HEK293T (cell line): Measurements from ENCODE around the gene ACKR2.

Source experiments
- BHLHE40 ChIP-seq: fragments of 450-650 bp; IDR thresholded peaks from 2 replicates; pipeline ENCODE4 v1.6.1; 2016; ENCODE audit warnings: mild to moderate bottlenecking, moderate library complexity, borderline replicate concordance
- CTBP1 ChIP-seq: fragments of 450-650 bp; IDR thresholded peaks from 2 replicates; pipeline ENCODE4 v1.6.1; 2016; ENCODE audit warnings: borderline replicate concordance
- ELF4 ChIP-seq: fragments of 450-650 bp; IDR thresholded peaks from 2 replicates; pipeline ENCODE4 v1.6.1; 2017; ENCODE audit warnings: antibody characterized with exemption
- FOXA1 ChIP-seq: fragments of 450-650 bp; IDR thresholded peaks from 2 replicates; pipeline ENCODE4 v1.6.1; 2016; ENCODE audit warnings: mild to moderate bottlenecking
- FOXK2 ChIP-seq: fragments of 450-650 bp; IDR thresholded peaks from 2 replicates; pipeline ENCODE4 v1.6.1; 2016; ENCODE audit warnings: mild to moderate bottlenecking
- FOXM1 ChIP-seq: fragments of 450-650 bp; IDR thresholded peaks from 2 replicates; pipeline ENCODE4 v1.6.1; 2017; ENCODE audit warnings: mild to moderate bottlenecking, borderline replicate concordance
- HDGF ChIP-seq: fragments of 450-650 bp; IDR thresholded peaks from 2 replicates; pipeline ENCODE4 v1.6.1; 2017; ENCODE audit warnings: antibody characterized with exemption, borderline replicate concordance
- LEF1 ChIP-seq: fragments of 450-650 bp; IDR thresholded peaks from 2 replicates; pipeline ENCODE4 v1.6.1; 2017; ENCODE audit warnings: mild to moderate bottlenecking, borderline replicate concordance
- NFRKB ChIP-seq: fragments of 450-650 bp; IDR thresholded peaks from 2 replicates; pipeline ENCODE4 v1.6.1; 2016; ENCODE audit warnings: mild to moderate bottlenecking, moderate library complexity
- SP1 ChIP-seq: fragments of 450-650 bp; IDR thresholded peaks from 2 replicates; pipeline ENCODE4 v1.6.1; 2017
- SUZ12 ChIP-seq: fragments of 450-650 bp; IDR thresholded peaks from 2 replicates; pipeline ENCODE4 v1.6.1; 2016; ENCODE audit warnings: mild to moderate bottlenecking
- TARDBP ChIP-seq: fragments of 450-650 bp; IDR thresholded peaks from 2 replicates; pipeline ENCODE4 v1.6.1; 2016
- ZNF384 ChIP-seq: fragments of 450-650 bp; IDR thresholded peaks from 2 replicates; pipeline ENCODE4 v1.6.1; 2016
- TF ChIP-seq, protein P1 (sequence below): fragments of 450-650 bp; IDR thresholded peaks from 2 replicates; pipeline ENCODE4 v1.6.1; 2016

DNA sequence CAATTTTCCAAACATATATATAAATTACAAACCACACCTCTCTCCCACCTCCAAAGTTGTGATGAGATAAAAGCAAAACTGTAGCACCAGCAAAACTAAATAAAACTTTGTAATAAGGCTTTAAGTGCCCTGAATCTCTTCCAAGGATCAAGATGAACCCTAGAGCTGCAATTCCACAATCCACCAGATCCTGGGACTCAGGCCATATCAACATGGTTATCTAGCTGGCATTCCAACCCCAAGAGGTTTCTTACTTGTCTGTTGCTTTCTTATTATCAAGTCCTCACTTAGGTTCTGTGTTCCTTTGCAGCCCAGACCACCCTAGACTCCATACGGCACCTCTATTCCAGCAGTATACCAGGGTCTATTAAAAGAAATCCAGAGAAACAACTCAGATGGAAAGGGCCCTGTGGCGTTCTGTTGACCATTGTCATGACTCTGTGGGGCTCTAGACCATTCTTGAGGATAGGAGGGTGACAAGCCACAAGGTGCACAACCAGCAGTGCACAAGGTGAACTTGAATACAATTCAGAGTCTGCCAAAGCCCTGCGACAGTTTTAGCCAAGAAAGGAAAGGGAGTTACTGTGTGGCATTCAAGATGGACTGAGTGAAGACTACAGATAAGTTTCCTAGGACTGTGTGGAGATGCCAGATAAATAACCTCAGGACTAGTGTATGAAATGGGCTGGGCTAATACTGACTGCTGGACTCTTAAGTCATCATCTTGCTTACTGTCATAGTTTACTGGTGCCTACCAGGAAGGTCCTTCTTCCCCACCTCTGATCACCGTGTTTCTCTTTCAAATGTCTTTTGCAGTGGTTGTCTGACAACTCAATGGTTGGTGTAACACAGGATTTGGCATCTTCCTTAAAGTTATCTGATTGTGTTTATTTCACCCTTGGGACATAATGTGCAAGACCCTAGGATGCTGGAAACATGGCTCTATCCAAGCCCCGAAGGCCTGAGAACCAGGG lies 27.2 kb downstream of the ACKR2 start:
- TF ChIP-seq TARDBP (no peak), FOXM1 (no peak), SP1 (no peak), SUZ12 (no peak), BHLHE40 (no peak), ZNF384 (no peak), ELF4 (no peak), NFRKB (no peak), FOXK2 (no peak), FOXA1 (no peak), HDGF (no peak), LEF1 (no peak), CTBP1 (no peak)
- TF ChIP-seq, protein P1, sequence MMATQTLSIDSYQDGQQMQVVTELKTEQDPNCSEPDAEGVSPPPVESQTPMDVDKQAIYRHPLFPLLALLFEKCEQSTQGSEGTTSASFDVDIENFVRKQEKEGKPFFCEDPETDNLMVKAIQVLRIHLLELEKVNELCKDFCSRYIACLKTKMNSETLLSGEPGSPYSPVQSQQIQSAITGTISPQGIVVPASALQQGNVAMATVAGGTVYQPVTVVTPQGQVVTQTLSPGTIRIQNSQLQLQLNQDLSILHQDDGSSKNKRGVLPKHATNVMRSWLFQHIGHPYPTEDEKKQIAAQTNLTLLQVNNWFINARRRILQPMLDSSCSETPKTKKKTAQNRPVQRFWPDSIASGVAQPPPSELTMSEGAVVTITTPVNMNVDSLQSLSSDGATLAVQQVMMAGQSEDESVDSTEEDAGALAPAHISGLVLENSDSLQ: no peak
